K562 (cell line): ENCODE measurements around the gene VARS1. TPM values are rescaled to one million over a fixed set of nuclear protein-coding genes. Genes with fewer than 3 reads are reported as not detected.

Experiments used
- CHCHD3 ChIP-seq: fragments of 250-450 bp; sonication (Bioruptor Pico); IDR thresholded peaks from 2 replicates; pipeline ENCODE4 v2.1.2; 2022; ENCODE audit warnings: mild to moderate bottlenecking
- CHD4 ChIP-seq: fragments of 200-600 bp; sonication (generic); IDR thresholded peaks from 3 replicates; pipeline ENCODE4 v1.6.1; 2012; ENCODE audit warnings: low read depth, mild to moderate bottlenecking, mixed read lengths, low read length, inconsistent platforms; ENCODE audit not compliant: insufficient read depth, insufficient replicate concordance, poor library complexity, severe bottlenecking
- ETV6 ChIP-seq, 3 experiments: fragments of 150-350 bp in 1 of 3; sonication (generic) in 1 of 3; formaldehyde crosslinking in 1 of 3; IDR thresholded peaks; 2 replicates each; pipeline versions ENCODE4 v1.6.1 to v1.8.0; 2014 to 2022; ENCODE audit warnings: borderline replicate concordance in 2 of 3, low read depth in 2 of 3, antibody characterized with exemption in 1 of 3, low read length in 1 of 3, mild to moderate bottlenecking in 1 of 3, missing genetic modification reagents in 1 of 3
- EZH2 ChIP-seq: IDR thresholded peaks from 2 replicates; pipeline ENCODE4 v1.6.1; 2012; ENCODE audit warnings: low read depth, mild to moderate bottlenecking, inconsistent platforms, low read length, borderline replicate concordance
- HOXB6 ChIP-seq: fragments of 250-450 bp; sonication (Bioruptor Pico); IDR thresholded peaks from 2 replicates; pipeline ENCODE4 v1.5.1; 2022; ENCODE audit warnings: mild to moderate bottlenecking, borderline replicate concordance
- KDM4B ChIP-seq, 2 experiments: fragments of 450-650 bp in 1 of 2; sonication (generic) in 1 of 2; IDR thresholded peaks; 2 replicates each; pipeline ENCODE4 v1.6.1; 2016 to 2017; ENCODE audit warnings: borderline replicate concordance in 2 of 2, antibody characterized with exemption in 1 of 2, low read depth in 1 of 2, mild to moderate bottlenecking in 1 of 2
- PATZ1 ChIP-seq: fragments of 250-450 bp; sonication (Bioruptor Pico); IDR thresholded peaks from 2 replicates; pipeline ENCODE4 v1.5.0; 2020; ENCODE audit warnings: mild to moderate bottlenecking, borderline replicate concordance
- PPARD ChIP-seq: fragments of 250-450 bp; sonication (Bioruptor Pico); IDR thresholded peaks from 2 replicates; pipeline ENCODE4 v1.8.0; 2022; ENCODE audit warnings: inconsistent platforms, mild to moderate bottlenecking, moderate library complexity
- RAD21 ChIP-seq, 2 experiments: fragments of 250-450 bp in 1 of 2; fragments of 450-650 bp in 1 of 2; sonication (Bioruptor Pico) in 1 of 2; formaldehyde crosslinking in 1 of 2; IDR thresholded peaks in 1 of 2; conservative IDR thresholded peaks in 1 of 2; 2 replicates each; pipeline versions ENCODE4 v1.4.0 to v1.8.0; 2020 to 2022; ENCODE audit warnings: mild to moderate bottlenecking in 2 of 2, moderate library complexity in 1 of 2
- RBM14 ChIP-seq: fragments of 200-400 bp; formaldehyde crosslinking; IDR thresholded peaks from 2 replicates; pipeline ENCODE4 v1.6.1; 2018; ENCODE audit warnings: low read depth, mild to moderate bottlenecking, low read length, moderate library complexity, borderline replicate concordance; ENCODE audit not compliant: insufficient read depth
- RHOXF2B ChIP-seq: fragments of 250-450 bp; sonication (Bioruptor Pico); conservative IDR thresholded peaks from 2 replicates; pipeline ENCODE4 v1.5.1; 2021
- ZNF146 ChIP-seq: IDR thresholded peaks from one replicate; pipeline ENCODE4 v1.6.1; 2018; ENCODE audit warnings: missing compliant biosample characterization; ENCODE audit not compliant: unreplicated experiment
- polyA plus RNA-seq, 8 experiments: library from polyadenylated mRNA; depleted of rRNA in 4 of 8; stranded (reverse) in 5 of 8; unstranded in 3 of 8; fragments of >200 nt; fragmentation: Nextera tagmentation in 2 of 8; fragmentation: Illumina TruSeq in 1 of 8; extraction: Ambion mirVana in 2 of 8; extraction: Trizol in 1 of 8; gene quantifications; 2 replicates each; pipeline versions ENCODE4 v1.2.1 to v1.2.3, GENCODE V29; 2011 to 2014; ENCODE audit warnings: inconsistent platforms in 1 of 8, missing spikeins in 1 of 8
- total RNA-seq, 7 experiments: library from RNA; depleted of rRNA in 6 of 7; stranded (reverse); fragments of >200 nt in 6 of 7; fragmentation: Illumina TruSeq in 2 of 7; extraction: Trizol in 2 of 7; gene quantifications; 2 replicates each; pipeline versions ENCODE4 v1.2.1 to v1.2.3, GENCODE V29; 2011 to 2021; ENCODE audit warnings: low replicate concordance in 1 of 7
- TF ChIP-seq, protein P1 (sequence below): fragments of 250-450 bp; sonication (Bioruptor Pico); IDR thresholded peaks from 2 replicates; pipeline ENCODE4 v1.4.0; 2020; ENCODE audit warnings: mild to moderate bottlenecking
- TF ChIP-seq, protein P2 (sequence below): fragments of 250-450 bp; sonication (Bioruptor Pico); IDR thresholded peaks from 2 replicates; pipeline ENCODE4 v1.4.0; 2020

The VARS1 gene
- total and polyA plus RNA-seq, 9 of the 15 experiments (the other 6 are each of a cell fraction or from before 2014, with no cell fraction given), result 2.9 to 488 (median 130) TPM

GRCh38 chr6:31827286-31828079, 31.9 kb upstream of the VARS1 start, which contains the start of gene HSPA1B (continued):
- peak; percentile 91 for TF ChIP-seq CHCHD3
- TF ChIP-seq, protein P1, sequence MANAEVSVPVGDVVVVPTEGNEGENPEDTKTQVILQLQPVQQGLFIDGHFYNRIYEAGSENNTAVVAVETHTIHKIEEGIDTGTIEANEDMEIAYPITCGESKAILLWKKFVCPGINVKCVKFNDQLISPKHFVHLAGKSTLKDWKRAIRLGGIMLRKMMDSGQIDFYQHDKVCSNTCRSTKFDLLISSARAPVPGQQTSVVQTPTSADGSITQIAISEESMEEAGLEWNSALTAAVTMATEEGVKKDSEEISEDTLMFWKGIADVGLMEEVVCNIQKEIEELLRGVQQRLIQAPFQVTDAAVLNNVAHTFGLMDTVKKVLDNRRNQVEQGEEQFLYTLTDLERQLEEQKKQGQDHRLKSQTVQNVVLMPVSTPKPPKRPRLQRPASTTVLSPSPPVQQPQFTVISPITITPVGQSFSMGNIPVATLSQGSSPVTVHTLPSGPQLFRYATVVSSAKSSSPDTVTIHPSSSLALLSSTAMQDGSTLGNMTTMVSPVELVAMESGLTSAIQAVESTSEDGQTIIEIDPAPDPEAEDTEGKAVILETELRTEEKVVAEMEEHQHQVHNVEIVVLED (CRISPR knock-in tag), result no peak
- TF ChIP-seq ETV6 (IDR thresholded peaks at IDR 0.05; ENCODE audit: borderline replicate concordance in 1 of 2, low read depth in 2 of 2, low read length in 1 of 2), result no peak; a peak in 1 of 4 replicates
- 0 out of 2 replicates have a peak, but pooled peaks have one; percentile 44 for TF ChIP-seq ETV6 (CRISPR knock-in tag; IDR thresholded peaks at IDR 0.05; ENCODE audit: borderline replicate concordance)
- TF ChIP-seq EZH2, result no peak
- TF ChIP-seq, protein P2, sequence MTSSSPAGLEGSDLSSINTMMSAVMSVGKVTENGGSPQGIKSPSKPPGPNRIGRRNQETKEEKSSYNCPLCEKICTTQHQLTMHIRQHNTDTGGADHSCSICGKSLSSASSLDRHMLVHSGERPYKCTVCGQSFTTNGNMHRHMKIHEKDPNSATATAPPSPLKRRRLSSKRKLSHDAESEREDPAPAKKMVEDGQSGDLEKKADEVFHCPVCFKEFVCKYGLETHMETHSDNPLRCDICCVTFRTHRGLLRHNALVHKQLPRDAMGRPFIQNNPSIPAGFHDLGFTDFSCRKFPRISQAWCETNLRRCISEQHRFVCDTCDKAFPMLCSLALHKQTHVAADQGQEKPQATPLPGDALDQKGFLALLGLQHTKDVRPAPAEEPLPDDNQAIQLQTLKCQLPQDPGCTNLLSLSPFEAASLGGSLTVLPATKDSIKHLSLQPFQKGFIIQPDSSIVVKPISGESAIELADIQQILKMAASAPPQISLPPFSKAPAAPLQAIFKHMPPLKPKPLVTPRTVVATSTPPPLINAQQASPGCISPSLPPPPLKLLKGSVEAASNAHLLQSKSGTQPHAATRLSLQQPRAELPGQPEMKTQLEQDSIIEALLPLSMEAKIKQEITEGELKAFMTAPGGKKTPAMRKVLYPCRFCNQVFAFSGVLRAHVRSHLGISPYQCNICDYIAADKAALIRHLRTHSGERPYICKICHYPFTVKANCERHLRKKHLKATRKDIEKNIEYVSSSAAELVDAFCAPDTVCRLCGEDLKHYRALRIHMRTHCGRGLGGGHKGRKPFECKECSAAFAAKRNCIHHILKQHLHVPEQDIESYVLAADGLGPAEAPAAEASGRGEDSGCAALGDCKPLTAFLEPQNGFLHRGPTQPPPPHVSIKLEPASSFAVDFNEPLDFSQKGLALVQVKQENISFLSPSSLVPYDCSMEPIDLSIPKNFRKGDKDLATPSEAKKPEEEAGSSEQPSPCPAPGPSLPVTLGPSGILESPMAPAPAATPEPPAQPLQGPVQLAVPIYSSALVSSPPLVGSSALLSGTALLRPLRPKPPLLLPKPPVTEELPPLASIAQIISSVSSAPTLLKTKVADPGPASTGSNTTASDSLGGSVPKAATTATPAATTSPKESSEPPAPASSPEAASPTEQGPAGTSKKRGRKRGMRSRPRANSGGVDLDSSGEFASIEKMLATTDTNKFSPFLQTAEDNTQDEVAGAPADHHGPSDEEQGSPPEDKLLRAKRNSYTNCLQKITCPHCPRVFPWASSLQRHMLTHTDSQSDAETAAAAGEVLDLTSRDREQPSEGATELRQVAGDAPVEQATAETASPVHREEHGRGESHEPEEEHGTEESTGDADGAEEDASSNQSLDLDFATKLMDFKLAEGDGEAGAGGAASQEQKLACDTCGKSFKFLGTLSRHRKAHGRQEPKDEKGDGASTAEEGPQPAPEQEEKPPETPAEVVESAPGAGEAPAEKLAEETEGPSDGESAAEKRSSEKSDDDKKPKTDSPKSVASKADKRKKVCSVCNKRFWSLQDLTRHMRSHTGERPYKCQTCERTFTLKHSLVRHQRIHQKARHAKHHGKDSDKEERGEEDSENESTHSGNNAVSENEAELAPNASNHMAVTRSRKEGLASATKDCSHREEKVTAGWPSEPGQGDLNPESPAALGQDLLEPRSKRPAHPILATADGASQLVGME (CRISPR knock-in tag), result peak; percentile 98
- peak; percentile 83; the same call in 1 of the 2 replicates for TF ChIP-seq RBM14
- 0 out of 2 replicates have a peak, but pooled peaks have one; percentile 14 for TF ChIP-seq PATZ1
- TF ChIP-seq KDM4B (IDR thresholded peaks at IDR 0.05; ENCODE audit: borderline replicate concordance in 2 of 2, low read depth in 1 of 2), result peak in 1 of 2 experiments; percentile 60; a peak in 1 of 4 replicates
- peak; percentile 87; the same call in 1 of the 2 replicates for TF ChIP-seq RHOXF2B (CRISPR knock-in tag)
- no peak for TF ChIP-seq ZNF146 (CRISPR knock-in tag)
- no peak for TF ChIP-seq PPARD (CRISPR knock-in tag)
- peak; percentile 34 to 39; a peak in 2 of 4 replicates for TF ChIP-seq RAD21 (CRISPR knock-in tag; conservative IDR thresholded peaks at IDR 0.05 in 1 of 2, IDR thresholded peaks at IDR 0.05 in 1 of 2)
- TF ChIP-seq CHD4, result no peak
- TF ChIP-seq HOXB6, result 0 out of 2 replicates have a peak, but pooled peaks have one; percentile 46
